HEK293 (cell line): Measurements from ENCODE around the gene UBAP2L.

Source experiments
- ZNF18 ChIP-seq: fragments of 450-650 bp; formaldehyde crosslinking; IDR thresholded peaks from 2 replicates; pipeline ENCODE4 v1.5.1; 2016; ENCODE audit warnings: missing biosample characterization, missing genetic modification characterization
- ZNF274 ChIP-seq, 2 experiments: fragments of 200-500 bp in 1 of 2; fragments of 450-650 bp in 1 of 2; sonication (Bioruptor generic) in 1 of 2; formaldehyde crosslinking in 1 of 2; IDR thresholded peaks; 2 replicates each; pipeline versions ENCODE4 v1.5.1 to v1.6.1; 2014 to 2016; ENCODE audit warnings: borderline replicate concordance in 1 of 2, inconsistent platforms in 1 of 2, low read length in 1 of 2, missing biosample characterization in 1 of 2, missing genetic modification characterization in 1 of 2
- ZNF747 ChIP-seq: fragments of 450-650 bp; formaldehyde crosslinking; IDR thresholded peaks from 2 replicates; pipeline ENCODE4 v1.5.1; 2016; ENCODE audit warnings: missing biosample characterization, missing genetic modification characterization

DNA sequence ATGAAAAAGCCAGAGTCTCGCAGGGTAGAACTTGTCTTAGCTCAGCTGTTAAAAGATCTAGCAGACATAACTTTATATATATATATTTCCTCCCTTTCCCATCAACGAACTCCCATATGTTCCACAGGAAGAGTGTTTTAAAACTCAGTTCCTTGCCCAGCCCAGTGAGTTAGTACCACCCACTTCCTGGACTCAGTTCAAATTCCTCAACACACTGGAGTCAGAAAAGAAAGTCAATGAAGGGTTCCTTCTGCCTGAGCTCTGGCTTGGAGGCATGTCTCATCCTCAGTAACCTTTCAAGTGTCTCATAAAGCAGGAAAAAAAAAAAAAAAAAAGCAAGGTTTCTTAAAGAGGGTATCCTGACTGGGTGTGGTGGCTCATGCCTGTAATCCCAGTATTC, 44.4 kb upstream of the UBAP2L start:
- TF ChIP-seq ZNF274 (IDR thresholded peaks at IDR 0.05; ENCODE audit: low read length): no peak
- no peak for TF ChIP-seq ZNF274 (tag by site-specific recombination; IDR thresholded peaks at IDR 0.05; ENCODE audit: borderline replicate concordance)
- no peak for TF ChIP-seq ZNF747 (tag by site-specific recombination)
- no peak for TF ChIP-seq ZNF18 (tag by site-specific recombination)
